ENCODE measurements around the gene ST6GALNAC5.

- TF ChIP-seq CTCF (IDR thresholded peaks at IDR 0.05) (no peak), EZH2 (IDR thresholded peaks at IDR 0.05) (no peak), EZH2phosphoT487 (IDR thresholded peaks at IDR 0.05) (no peak)
These were observed 171.8 kb downstream of the ST6GALNAC5 start for GRCh38 chr1:77039111-77039510.
